ENCODE data around the gene KRTAP16-1.
"Not testable (repeated sequence)": the region's sequence is repeated elsewhere in the genome, so short reads cannot be mapped to it uniquely, and the experiment has no call there.

GRCh38 chr17:41271323-41271722, 37.8 kb downstream of the KRTAP16-1 start:
- not testable (repeated sequence) for TF ChIP-seq CTCF (conservative IDR thresholded peaks at IDR 0.05; ENCODE audit: low read length); EZH2phosphoT487 (IDR thresholded peaks at IDR 0.05; ENCODE audit: borderline replicate concordance)

All from Loucy (cell line).